Testis (tissue), 3 donors: ENCODE data around the gene ANKS1B. TPM values are rescaled to one million over a fixed set of nuclear protein-coding genes. Genes with fewer than 3 reads are reported as not detected.

Experiments used
- DNase-seq: peaks from one replicate; pipeline ENCODE4 v3.0.0-alpha.2; 2019
- H3K27ac ChIP-seq, 2 donors: fragments of 200-600 bp; sonication (generic); one replicate each; pipeline ENCODE4 v1.5.1; 2019
- H3K27me3 ChIP-seq: fragments of 200-600 bp; sonication (generic); one replicate; pipeline ENCODE4 v1.5.1; 2019
- H3K36me3 ChIP-seq: fragments of 200-600 bp; sonication (generic); one replicate; pipeline ENCODE4 v1.5.1; 2017; ENCODE audit warnings: low read depth; ENCODE audit errors: missing control alignments
- H3K4me1 ChIP-seq: fragments of 200-600 bp; sonication (generic); one replicate; pipeline ENCODE4 v1.5.1; 2019
- H3K4me3 ChIP-seq, 2 donors: fragments of 200-600 bp; sonication (generic); one replicate each; pipeline ENCODE4 v1.5.1; 2017 to 2019
- H3K9me3 ChIP-seq: fragments of 200-600 bp; sonication (generic); one replicate; pipeline ENCODE4 v1.5.1; 2017
- POLR2A ChIP-seq: fragments of 450-650 bp; IDR thresholded peaks from one replicate; pipeline ENCODE4 v1.6.1; 2017; ENCODE audit warnings: antibody characterized with exemption, mild to moderate bottlenecking, moderate library complexity
- WGBS, 2 donors: methylation state at CpG; one replicate each; pipeline ENCODE4 v1.1.5; 2018; 5-methylcytosine and 5-hydroxymethylcytosine counted together
- intact Hi-C: fragments of 100-400 bp; cut with DNase I; formaldehyde crosslinking; loops from one replicate; pipeline ENCODE4 v1.15.1; 2023; ENCODE audit warnings: low total_unique reads
- polyA plus RNA-seq: library from polyadenylated mRNA; stranded (reverse); fragments of 350-450 nt; fragmentation: Illumina TruSeq; extraction: RNeasy Lipid Tissue Mini Kit (QIAGEN cat#74804); gene quantifications from one replicate; pipeline ENCODE4 v1.2.3, GENCODE V29; 2014; ENCODE audit warnings: low read depth, low replicate concordance; ENCODE audit not compliant: insufficient read depth
- total RNA-seq, 2 donors: library from RNA; depleted of rRNA; stranded (reverse); fragments of >200 nt; gene quantifications; one replicate each; pipeline ENCODE4 v1.2.3, GENCODE V29; 2016
- TF ChIP-seq, protein P1 (sequence below), 3 experiments: fragments of 450-650 bp in 2 of 3; fragments of 200-600 bp in 1 of 3; sonication (generic) in 1 of 3; IDR thresholded peaks; one replicate each; pipeline ENCODE4 v1.5.1; 2016 to 2019; ENCODE audit warnings: antibody characterized with exemption in 3 of 3, mild to moderate bottlenecking in 2 of 3, moderate library complexity in 1 of 3

Gene ANKS1B
- total and polyA plus RNA-seq, 3 donors from 2014 or later: 26.8 to 58.2 (median 30.9) TPM

DNA sequence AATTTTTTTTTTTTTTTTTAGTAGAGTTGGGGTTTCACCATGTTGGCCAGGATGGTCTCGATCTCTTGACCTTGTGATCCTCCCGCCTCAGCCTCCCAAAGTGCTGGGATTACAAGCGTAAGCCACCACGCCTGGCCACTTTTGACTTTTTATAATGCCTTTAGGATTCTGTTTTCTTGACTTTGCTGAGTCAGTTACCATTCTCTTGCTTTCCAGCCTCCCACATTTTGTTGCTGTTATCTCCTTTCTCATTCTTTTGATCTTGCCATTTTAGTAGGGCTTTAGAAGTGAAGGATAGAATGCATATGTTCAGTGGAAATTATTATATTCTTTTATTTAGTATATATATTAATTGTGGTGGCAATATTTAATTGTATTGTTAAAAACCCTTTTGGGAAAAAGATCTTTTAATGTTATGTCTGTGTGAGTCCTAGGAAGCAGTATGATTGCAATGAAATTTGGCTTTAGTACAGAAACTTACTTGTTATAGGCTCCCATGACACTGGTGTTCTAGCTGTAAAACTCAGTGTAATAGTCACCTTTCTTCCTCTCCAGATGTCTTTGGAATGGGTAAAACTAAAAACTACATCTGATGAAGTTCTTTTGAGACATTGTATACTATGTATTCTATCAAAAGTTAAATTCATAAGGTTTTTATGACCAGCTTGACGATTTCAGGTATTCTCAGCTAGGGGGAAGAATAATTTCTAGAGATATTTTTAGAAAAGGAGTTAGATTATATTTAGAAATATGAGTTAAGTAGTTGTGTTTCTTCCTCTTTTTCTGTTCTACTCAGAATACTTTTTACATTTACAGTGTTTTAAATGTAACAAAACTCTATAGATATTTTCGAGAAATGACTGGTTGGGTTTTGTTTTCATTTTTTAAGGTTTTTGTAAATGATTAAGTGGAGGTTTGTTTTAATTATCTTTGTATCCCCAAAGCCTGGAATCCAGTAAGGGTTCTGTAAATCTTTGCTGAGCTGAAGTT lies 1264.9 kb downstream of the ANKS1B start:
- Histone ChIP-seq H3K27ac (no peak overlapping the region), H3K9me3 (no peaks in the 10 kb centered on the region), H3K27me3 (no peaks in the 10 kb centered on the region), H3K36me3 (no peaks in the 10 kb centered on the region), H3K4me1 (no peaks in the 10 kb centered on the region), H3K4me3 (no peak overlapping the region)
- TF ChIP-seq, protein P1, sequence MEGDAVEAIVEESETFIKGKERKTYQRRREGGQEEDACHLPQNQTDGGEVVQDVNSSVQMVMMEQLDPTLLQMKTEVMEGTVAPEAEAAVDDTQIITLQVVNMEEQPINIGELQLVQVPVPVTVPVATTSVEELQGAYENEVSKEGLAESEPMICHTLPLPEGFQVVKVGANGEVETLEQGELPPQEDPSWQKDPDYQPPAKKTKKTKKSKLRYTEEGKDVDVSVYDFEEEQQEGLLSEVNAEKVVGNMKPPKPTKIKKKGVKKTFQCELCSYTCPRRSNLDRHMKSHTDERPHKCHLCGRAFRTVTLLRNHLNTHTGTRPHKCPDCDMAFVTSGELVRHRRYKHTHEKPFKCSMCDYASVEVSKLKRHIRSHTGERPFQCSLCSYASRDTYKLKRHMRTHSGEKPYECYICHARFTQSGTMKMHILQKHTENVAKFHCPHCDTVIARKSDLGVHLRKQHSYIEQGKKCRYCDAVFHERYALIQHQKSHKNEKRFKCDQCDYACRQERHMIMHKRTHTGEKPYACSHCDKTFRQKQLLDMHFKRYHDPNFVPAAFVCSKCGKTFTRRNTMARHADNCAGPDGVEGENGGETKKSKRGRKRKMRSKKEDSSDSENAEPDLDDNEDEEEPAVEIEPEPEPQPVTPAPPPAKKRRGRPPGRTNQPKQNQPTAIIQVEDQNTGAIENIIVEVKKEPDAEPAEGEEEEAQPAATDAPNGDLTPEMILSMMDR (IDR thresholded peaks at IDR 0.05): no peak
- TF ChIP-seq POLR2A: no peak
- intact Hi-C loops: no loop called here
- DNase-seq: no peak
- 92 to 96% methylated on average over 6 of the region's 6 CpGs for WGBS, 2 donors

DNA sequence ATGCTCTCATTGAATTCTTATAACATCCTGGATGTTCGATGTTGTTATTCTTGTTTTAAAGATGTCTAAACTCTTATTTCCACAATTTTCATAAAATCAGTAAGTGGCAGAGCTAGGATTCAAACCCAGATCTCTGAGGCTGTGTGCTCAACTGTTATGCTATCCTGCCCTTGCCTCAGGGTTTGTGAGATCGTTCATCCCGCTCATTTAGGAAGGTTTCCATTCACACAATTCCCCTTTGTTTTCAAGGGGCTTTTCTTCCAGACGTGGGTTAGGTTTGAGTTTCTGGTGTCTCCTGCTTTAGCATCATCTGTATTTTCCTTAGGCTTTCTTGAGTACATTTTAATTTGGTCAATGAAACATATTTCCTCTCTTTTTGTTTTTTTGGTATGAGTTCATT lies 1270.3 kb downstream of the ANKS1B start:
- H3K27ac ChIP-seq: no peak overlapping the region
- intact Hi-C loops: no loop called here
- H3K27me3 ChIP-seq: no peaks in the 10 kb centered on the region
- H3K36me3 ChIP-seq: no peaks in the 10 kb centered on the region
- H3K4me1 ChIP-seq: no peaks in the 10 kb centered on the region
- H3K9me3 ChIP-seq: no peaks in the 10 kb centered on the region
- TF ChIP-seq, protein P1 (IDR thresholded peaks at IDR 0.05): no peak
- no peak for TF ChIP-seq POLR2A
- DNase-seq: no peak
- H3K4me3 ChIP-seq: no peak overlapping the region
- WGBS, 2 donors: 84 to 90% methylated on average over 4 of the region's 4 CpGs

GRCh38 chr12:98709022-98709421 lies 1275.7 kb downstream of the ANKS1B start:
- H3K9me3 ChIP-seq: no peaks in the 10 kb centered on the region
- no peaks in the 10 kb centered on the region for H3K36me3 ChIP-seq
- no peaks in the 10 kb centered on the region for H3K4me1 ChIP-seq
- H3K27me3 ChIP-seq: no peaks in the 10 kb centered on the region
- no peak for DNase-seq
- intact Hi-C loops: no loop called here
- TF ChIP-seq, protein P1 (IDR thresholded peaks at IDR 0.05): no peak
- TF ChIP-seq POLR2A: no peak
- H3K27ac ChIP-seq: no peak overlapping the region
- WGBS, 2 donors: 92 to 100% methylated on average over 1 of the region's 1 CpG
- H3K4me3 ChIP-seq: no peak overlapping the region

- Histone ChIP-seq H3K27me3 (no peaks in the 10 kb centered on the region), H3K36me3 (no peaks in the 10 kb centered on the region), H3K27ac (no peak overlapping the region), H3K4me3 (no peak overlapping the region), H3K4me1 (no peaks in the 10 kb centered on the region), H3K9me3 (no peaks in the 10 kb centered on the region)
- TF ChIP-seq, protein P1 (IDR thresholded peaks at IDR 0.05): no peak
- TF ChIP-seq POLR2A: no peak
- WGBS, 2 donors: 36 to 50% methylated on average over 1 of the region's 1 CpG
- no peak for DNase-seq
- intact Hi-C loops: no loop called here
Measured at GRCh38 chr12:98701166-98701565, 1283.6 kb downstream of the ANKS1B start.
